Measurements from ENCODE around the gene ADARB2.
"Not testable (repeated sequence)": the region's sequence is repeated elsewhere in the genome, so short reads cannot be mapped to it uniquely, and the experiment has no call there.

The ADARB2 gene

GRCh38 chr10:1233031-1233430 is 504.3 kb downstream of the ADARB2 start:
- no peak for DNase-seq

GRCh38 chr10:1232164-1232911 is 505.0 kb downstream of the ADARB2 start:
- DNase-seq, result no peak

GRCh38 chr10:1230592-1231275 is 506.6 kb downstream of the ADARB2 start:
- no peak for DNase-seq

GRCh38 chr10:1230138-1230537 is 507.2 kb downstream of the ADARB2 start:
- no peak for DNase-seq

GRCh38 chr10:1229574-1229973 is 507.8 kb downstream of the ADARB2 start:
- no peak for DNase-seq

GRCh38 chr10:1229116-1229515 is 508.2 kb downstream of the ADARB2 start:
- DNase-seq, result no peak

- DNase-seq, result no peak
Measured at GRCh38 chr10:1228467-1228975, 508.8 kb downstream of the ADARB2 start.

- no peak for DNase-seq
Measured at GRCh38 chr10:1227510-1228402, 509.6 kb downstream of the ADARB2 start.

GRCh38 chr10:1226907-1227306 is 510.4 kb downstream of the ADARB2 start:
- DNase-seq, result not testable (repeated sequence)

- not testable (repeated sequence) for DNase-seq
Measured at GRCh38 chr10:1219874-1220273, 517.5 kb downstream of the ADARB2 start.

GRCh38 chr10:1217661-1218060 is 519.7 kb downstream of the ADARB2 start:
- DNase-seq, result no peak

- no peak for DNase-seq
Measured at GRCh38 chr10:1217237-1217587, 520.1 kb downstream of the ADARB2 start.

GRCh38 chr10:1216574-1217236 is 520.6 kb downstream of the ADARB2 start:
- no peak for DNase-seq

- DNase-seq, result no peak
Measured at GRCh38 chr10:1215862-1216573, 521.3 kb downstream of the ADARB2 start.

- DNase-seq, result no peak
Measured at GRCh38 chr10:1214882-1215540, 522.3 kb downstream of the ADARB2 start.

GRCh38 chr10:1214071-1214675 is 523.2 kb downstream of the ADARB2 start:
- no peak for DNase-seq

GRCh38 chr10:1213252-1214070 is 523.9 kb downstream of the ADARB2 start:
- DNase-seq, result no peak

- no peak for DNase-seq
Measured at GRCh38 chr10:1212571-1213141, 524.7 kb downstream of the ADARB2 start.

GRCh38 chr10:1211844-1212570 is 525.3 kb downstream of the ADARB2 start:
- no peak for DNase-seq
